ENCODE measurements around the gene ADD3. TPM values are rescaled to one million over a fixed set of nuclear protein-coding genes. Genes with fewer than 3 reads are reported as not detected.

Gene ADD3
- total RNA-seq, 1 experiment from 2014 or later: 32.4 TPM

DNA sequence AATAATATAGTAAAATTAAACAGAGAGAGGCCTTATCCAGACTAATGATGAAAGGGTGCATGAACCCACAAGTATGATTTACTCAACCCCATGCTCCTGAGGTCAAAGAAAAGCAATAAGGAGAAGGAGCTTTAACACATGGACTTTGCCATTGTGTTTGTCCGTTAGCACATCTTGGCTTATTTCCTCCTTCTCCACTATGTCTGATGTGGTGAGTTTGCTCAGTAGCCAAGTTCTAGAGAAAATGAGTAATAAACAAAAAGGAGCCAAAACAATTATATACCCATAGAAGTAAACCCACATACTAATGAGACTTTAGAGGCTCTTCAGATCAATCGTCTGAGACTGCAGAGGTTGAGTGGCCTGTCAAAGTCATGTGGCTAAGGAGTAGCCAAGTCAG is 26.1 kb upstream of the ADD3 start:
- CTCF ChIA-PET: no interaction called here
- no peaks in the 10 kb centered on the region for H3K27me3 ChIP-seq (ENCODE audit: control insufficient read depth, insufficient read depth, low read length)
- in situ Hi-C loops (cut with HindIII; ENCODE audit: low pct_unique_long_range_greater_than_20kb, low sequenced_read_pairs) (no loop called here), intact Hi-C loops (cut with micrococcal nuclease; ENCODE audit: unreplicated experiment) (no loop called here)
- POLR2A ChIA-PET: no interaction called here
- no peaks in the 10 kb centered on the region for H3K9me3 ChIP-seq (ENCODE audit: control insufficient read depth, insufficient read depth, low read depth, low read length)
- DNase-seq (ENCODE audit: low read depth, low spot score) (no peak), ATAC-seq (no peak)
- TF ChIP-seq, protein P1, sequence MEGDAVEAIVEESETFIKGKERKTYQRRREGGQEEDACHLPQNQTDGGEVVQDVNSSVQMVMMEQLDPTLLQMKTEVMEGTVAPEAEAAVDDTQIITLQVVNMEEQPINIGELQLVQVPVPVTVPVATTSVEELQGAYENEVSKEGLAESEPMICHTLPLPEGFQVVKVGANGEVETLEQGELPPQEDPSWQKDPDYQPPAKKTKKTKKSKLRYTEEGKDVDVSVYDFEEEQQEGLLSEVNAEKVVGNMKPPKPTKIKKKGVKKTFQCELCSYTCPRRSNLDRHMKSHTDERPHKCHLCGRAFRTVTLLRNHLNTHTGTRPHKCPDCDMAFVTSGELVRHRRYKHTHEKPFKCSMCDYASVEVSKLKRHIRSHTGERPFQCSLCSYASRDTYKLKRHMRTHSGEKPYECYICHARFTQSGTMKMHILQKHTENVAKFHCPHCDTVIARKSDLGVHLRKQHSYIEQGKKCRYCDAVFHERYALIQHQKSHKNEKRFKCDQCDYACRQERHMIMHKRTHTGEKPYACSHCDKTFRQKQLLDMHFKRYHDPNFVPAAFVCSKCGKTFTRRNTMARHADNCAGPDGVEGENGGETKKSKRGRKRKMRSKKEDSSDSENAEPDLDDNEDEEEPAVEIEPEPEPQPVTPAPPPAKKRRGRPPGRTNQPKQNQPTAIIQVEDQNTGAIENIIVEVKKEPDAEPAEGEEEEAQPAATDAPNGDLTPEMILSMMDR (IDR thresholded peaks at IDR 0.05): no peak
- TF ChIP-seq POLR2AphosphoS5 (IDR thresholded peaks at IDR 0.05; ENCODE audit: low read depth, low read length) (no peak), SIN3A (IDR thresholded peaks at IDR 0.05; ENCODE audit: borderline replicate concordance, insufficient read depth, low read depth, low read length) (no peak)
- H3K4me1 ChIP-seq (ENCODE audit: control insufficient read depth, insufficient read depth, low read length): no peaks in the 10 kb centered on the region
- no peak overlapping the region for H3K4me3 ChIP-seq (ENCODE audit: low read depth in 2 of 2, low read length in 2 of 2)
- H3K27ac ChIP-seq (ENCODE audit: low read length): no peak overlapping the region
- H3K36me3 ChIP-seq (ENCODE audit: control insufficient read depth, insufficient read depth, low read length): no peaks in the 10 kb centered on the region
- no TSS peak for BruUV-seq (replicated peaks)

GRCh38 chr10:109982123-109982522 is 25.7 kb upstream of the ADD3 start:
- no peaks in the 10 kb centered on the region for H3K9me3 ChIP-seq (ENCODE audit: control insufficient read depth, insufficient read depth, low read depth, low read length)
- CTCF ChIA-PET: no interaction called here
- no peak overlapping the region for H3K27ac ChIP-seq (ENCODE audit: low read length)
- H3K27me3 ChIP-seq (ENCODE audit: control insufficient read depth, insufficient read depth, low read length): no peaks in the 10 kb centered on the region
- in situ Hi-C loops (cut with HindIII; ENCODE audit: low pct_unique_long_range_greater_than_20kb, low sequenced_read_pairs) (no loop called here), intact Hi-C loops (cut with micrococcal nuclease; ENCODE audit: unreplicated experiment) (no loop called here)
- H3K36me3 ChIP-seq (ENCODE audit: control insufficient read depth, insufficient read depth, low read length): no peaks in the 10 kb centered on the region
- ATAC-seq (no peak), DNase-seq (ENCODE audit: low read depth, low spot score) (no peak)
- H3K4me3 ChIP-seq (ENCODE audit: low read depth in 2 of 2, low read length in 2 of 2): no peak overlapping the region
- POLR2A ChIA-PET: no interaction called here
- BruUV-seq (replicated peaks): no TSS peak
- no peaks in the 10 kb centered on the region for H3K4me1 ChIP-seq (ENCODE audit: control insufficient read depth, insufficient read depth, low read length)
- no peak for TF ChIP-seq TCF7L2 (IDR thresholded peaks at IDR 0.05; ENCODE audit: low read depth, low read length)
- no peak for TF ChIP-seq POLR2AphosphoS5 (IDR thresholded peaks at IDR 0.05; ENCODE audit: low read depth, low read length)
- no peak for TF ChIP-seq REST (IDR thresholded peaks at IDR 0.05; ENCODE audit: insufficient read depth in 1 of 2, low read depth in 2 of 2, low read length in 1 of 2)
- TF ChIP-seq, protein P1 (IDR thresholded peaks at IDR 0.05): no peak
- no peak for TF ChIP-seq SIN3A (IDR thresholded peaks at IDR 0.05; ENCODE audit: borderline replicate concordance, insufficient read depth, low read depth, low read length)

Measured in Panc1 (cell line).